ENCODE data around the gene F13A1. TPM values are rescaled to one million over a fixed set of nuclear protein-coding genes. Genes with fewer than 3 reads are reported as not detected.

F13A1 gene
- total and polyA plus RNA-seq, 8 donors, result 1.7 to 58.7 (median 10.4) TPM

DNA sequence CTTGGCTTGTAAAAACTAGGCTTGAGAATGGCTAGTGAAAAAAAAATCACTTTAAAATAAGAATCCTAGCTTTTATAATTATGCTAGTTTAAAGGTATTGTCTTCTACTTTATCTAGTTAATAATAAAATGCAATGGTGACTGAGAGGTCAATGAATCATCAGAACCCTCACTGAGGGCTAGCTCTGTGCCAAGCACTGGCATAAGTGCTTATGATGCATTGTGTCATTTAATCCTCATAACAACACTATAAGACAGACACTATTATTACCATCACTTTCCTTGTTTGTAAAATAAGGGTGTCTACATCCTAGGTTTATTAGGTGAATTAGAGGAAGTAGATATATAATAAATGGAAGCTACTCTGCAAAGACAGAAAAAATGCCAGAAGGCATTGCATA, 144.3 kb downstream of the F13A1 start:
- no peak for TF ChIP-seq CTCF (IDR thresholded peaks at IDR 0.05)
- H3K27me3 ChIP-seq, result no peaks in the 10 kb centered on the region
- DNase-seq (no peak), FAIRE-seq (no peak), ATAC-seq (no peak)
- no peak overlapping the region for H3K4me3 ChIP-seq
- H3K4me1 ChIP-seq, result no peaks in the 10 kb centered on the region
- no peaks in the 10 kb centered on the region for H3K36me3 ChIP-seq
- intact Hi-C loops (cut with DNase I), result no loop called here
- H3K9me3 ChIP-seq, result no peaks in the 10 kb centered on the region
- no peak overlapping the region for H3K27ac ChIP-seq

- FAIRE-seq (no peak), DNase-seq (no peak), ATAC-seq (no peak)
- intact Hi-C loops (cut with DNase I), result no loop called here
- no peak for TF ChIP-seq CTCF (IDR thresholded peaks at IDR 0.05)
- Histone ChIP-seq H3K27ac (no peak overlapping the region), H3K4me3 (no peak overlapping the region), H3K4me1 (no peaks in the 10 kb centered on the region), H3K36me3 (no peaks in the 10 kb centered on the region), H3K9me3 (no peaks in the 10 kb centered on the region), H3K27me3 (no peaks in the 10 kb centered on the region)
- WGBS, 2 donors, result 53 to 61% methylated on average over 1 of the region's 1 CpG
Measured at GRCh38 chr6:6169141-6169540, 151.3 kb downstream of the F13A1 start.

DNA sequence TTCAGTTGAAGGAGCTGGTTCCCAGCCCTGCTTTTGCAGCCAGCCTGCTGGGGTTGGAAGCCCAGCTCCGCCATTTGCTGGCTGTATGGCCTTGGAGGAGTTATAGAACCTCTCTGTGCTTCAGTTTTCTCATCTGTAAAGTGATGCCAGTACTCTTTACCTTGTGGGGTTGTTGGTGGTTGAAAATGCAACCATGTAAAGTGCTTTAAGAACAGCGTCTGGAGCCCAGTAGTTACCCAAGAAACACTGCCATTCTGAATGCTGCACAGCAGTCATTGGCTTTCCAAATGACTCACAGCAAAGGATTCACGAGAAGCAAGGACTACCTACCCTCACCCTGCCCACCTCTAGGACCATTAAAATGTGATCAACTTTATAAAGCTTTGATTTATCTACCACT, 154.4 kb downstream of the F13A1 start:
- DNase-seq (no peak), FAIRE-seq (no peak), ATAC-seq (no peak)
- Histone ChIP-seq H3K36me3 (no peaks in the 10 kb centered on the region), H3K9me3 (no peaks in the 10 kb centered on the region), H3K4me1 (no peaks in the 10 kb centered on the region), H3K4me3 (no peak overlapping the region), H3K27ac (no peak overlapping the region), H3K27me3 (no peaks in the 10 kb centered on the region)
- 61 to 63% methylated on average over 3 of the region's 3 CpGs for WGBS, 2 donors
- intact Hi-C loops (cut with DNase I), result no loop called here
- no peak for TF ChIP-seq CTCF (IDR thresholded peaks at IDR 0.05)

DNA sequence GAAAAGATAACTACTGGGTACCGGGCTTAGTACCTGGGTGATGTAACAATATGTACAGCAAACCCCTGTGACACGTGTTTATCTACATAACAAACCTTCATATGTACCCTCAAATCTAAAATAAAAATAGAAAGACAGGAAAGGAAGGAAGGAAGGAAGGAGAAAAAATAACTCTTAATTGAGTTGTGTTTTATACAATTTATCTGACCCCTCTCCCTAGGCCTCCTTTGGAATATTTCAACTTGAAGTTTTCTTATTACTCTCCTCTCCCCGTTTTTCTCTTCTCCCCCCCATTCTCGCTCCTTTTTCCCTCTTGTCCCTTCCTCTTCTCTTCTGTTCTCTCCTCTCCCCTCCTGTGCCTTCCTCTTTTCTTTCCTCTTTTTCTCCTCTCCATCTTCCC, 156.1 kb downstream of the F13A1 start:
- Histone ChIP-seq H3K27me3 (no peaks in the 10 kb centered on the region), H3K9me3 (no peaks in the 10 kb centered on the region), H3K4me3 (no peak overlapping the region), H3K4me1 (no peaks in the 10 kb centered on the region), H3K27ac (no peak overlapping the region), H3K36me3 (no peaks in the 10 kb centered on the region)
- WGBS, 2 donors, result 50 to 66% methylated on average over 4 of the region's 4 CpGs
- intact Hi-C loops (cut with DNase I), result no loop called here
- no peak for FAIRE-seq
- ATAC-seq, result no peak
- no peak for DNase-seq
- TF ChIP-seq CTCF (IDR thresholded peaks at IDR 0.05), result no peak

GRCh38 chr6:6154335-6154734, 166.1 kb downstream of the F13A1 start:
- intact Hi-C loops (cut with DNase I), result no loop called here
- 79 to 81% methylated on average over 3 of the region's 3 CpGs for WGBS, 2 donors
- TF ChIP-seq CTCF (IDR thresholded peaks at IDR 0.05), result no peak

More at GRCh38 chr6:6154335-6154734, 166.1 kb downstream of the F13A1 start:
- Histone ChIP-seq H3K27ac (no peak overlapping the region), H3K4me3 (no peak overlapping the region), H3K4me1 (no peaks in the 10 kb centered on the region), H3K36me3 (no peaks in the 10 kb centered on the region), H3K9me3 (no peaks in the 10 kb centered on the region), H3K27me3 (no peaks in the 10 kb centered on the region)
- FAIRE-seq (no peak), ATAC-seq (no peak), DNase-seq (no peak)

All from pancreas (tissue), 10 donors.